ENCODE measurements around the gene RAB11A.
A peak's percentile ranks its signal among the peaks of the same experiment; 100 is the strongest.
"Not testable (repeated sequence)": the region's sequence is repeated elsewhere in the genome, so short reads cannot be mapped to it uniquely, and the experiment has no call there.

Gene RAB11A

DNA sequence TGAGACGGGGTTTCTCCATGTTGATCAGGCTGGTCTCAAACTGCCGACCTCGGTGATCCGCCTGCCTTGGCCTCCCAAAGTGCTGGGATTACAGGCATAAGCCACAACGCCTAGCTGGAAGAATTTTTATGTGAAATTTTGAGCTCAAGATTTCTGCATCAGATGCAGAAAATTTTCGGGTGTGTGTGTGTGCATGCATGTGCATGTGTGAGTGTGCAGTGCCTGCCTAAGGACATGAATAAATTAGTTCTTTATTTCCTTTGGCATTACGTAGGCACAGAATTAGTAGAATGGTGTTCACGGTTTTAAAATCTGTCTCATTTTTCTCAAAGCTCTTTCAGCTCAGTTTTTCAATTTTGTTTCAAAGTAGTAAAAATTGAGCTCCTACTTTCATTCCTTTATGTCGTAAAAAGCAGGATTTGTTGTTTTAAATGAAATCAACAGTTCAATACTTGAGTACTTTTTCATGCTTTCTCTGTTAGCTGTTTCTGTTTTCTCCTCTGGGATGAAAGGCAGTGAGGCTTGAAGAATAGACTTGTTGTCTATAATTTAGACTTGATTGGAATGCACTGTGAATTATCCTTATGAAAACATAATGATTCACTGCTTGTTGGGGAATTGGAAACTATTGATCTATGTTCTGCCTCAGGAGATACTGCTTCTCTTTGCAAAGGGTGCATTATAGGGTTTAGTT lies 23.3 kb upstream of the RAB11A start:
- DNase-seq: no peak

DNA sequence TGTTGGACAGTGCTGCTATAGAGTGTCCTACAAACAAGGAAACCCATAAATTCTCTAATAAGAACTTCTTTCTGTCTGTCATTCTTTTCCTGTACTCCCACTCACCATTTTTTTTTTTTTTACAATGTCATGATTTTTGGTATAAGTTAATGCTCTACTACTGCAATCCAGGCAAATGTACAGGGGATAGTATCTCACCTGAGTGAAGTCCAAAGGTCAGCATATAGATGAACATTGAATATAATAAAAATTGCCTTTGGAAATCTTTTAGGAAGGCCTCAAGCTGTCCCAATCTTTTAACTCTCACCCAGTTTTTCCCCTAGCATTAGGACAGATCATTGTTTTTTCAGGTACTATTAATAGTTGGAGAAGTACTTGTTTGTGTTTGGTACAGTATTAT lies 21.3 kb upstream of the RAB11A start:
- DNase-seq: no peak

DNA sequence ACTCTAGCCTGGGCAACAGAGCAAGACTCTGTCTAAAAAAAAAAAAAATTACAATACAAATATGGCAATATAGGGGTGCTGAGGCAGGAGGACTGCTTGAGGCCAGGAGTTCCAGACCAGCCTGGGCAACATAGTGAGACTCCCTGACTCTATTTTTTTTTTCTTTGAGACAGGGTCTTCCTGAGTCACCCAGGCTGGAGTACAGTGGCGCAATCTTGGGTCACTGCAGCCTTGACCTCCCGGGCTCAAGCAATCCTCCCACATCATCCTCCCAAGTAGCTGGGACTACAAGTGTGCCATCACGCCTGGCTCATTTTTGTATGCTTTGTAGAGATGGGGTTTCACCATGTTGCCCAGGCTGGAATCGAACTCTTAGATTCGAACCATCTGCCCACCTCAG lies 17.3 kb upstream of the RAB11A start:
- no peak for DNase-seq

DNA sequence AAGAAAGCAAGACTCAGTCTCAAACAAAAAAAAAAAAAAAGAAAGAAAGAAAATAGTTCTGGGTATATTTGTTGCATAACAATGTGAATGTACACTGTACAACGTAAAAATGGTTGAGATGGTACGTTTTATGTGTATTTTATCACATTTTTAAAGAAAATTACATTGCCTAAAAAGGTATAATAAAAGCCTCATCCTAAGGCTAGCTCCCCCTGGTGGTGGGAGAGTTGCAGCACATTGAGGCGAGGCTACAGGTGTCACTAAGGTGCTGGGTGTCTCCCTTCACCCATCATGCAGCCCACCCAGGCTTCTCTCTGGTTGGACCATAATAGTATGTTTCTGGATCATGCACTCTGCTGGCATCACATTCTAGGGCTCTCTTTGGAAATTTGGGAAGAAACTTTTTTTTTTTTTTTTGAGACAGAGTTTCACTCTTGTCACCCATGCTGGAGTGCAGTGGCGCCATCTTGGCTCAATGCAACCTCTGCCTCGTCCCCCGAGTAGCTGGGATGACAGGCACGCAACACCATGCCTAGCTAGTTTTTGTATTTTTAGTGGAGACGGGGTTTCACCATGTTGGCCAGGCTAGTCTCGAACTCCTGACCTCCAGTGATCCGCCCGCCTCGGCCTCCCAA lies 12.4 kb upstream of the RAB11A start:
- peak; percentile 15 for DNase-seq

DNA sequence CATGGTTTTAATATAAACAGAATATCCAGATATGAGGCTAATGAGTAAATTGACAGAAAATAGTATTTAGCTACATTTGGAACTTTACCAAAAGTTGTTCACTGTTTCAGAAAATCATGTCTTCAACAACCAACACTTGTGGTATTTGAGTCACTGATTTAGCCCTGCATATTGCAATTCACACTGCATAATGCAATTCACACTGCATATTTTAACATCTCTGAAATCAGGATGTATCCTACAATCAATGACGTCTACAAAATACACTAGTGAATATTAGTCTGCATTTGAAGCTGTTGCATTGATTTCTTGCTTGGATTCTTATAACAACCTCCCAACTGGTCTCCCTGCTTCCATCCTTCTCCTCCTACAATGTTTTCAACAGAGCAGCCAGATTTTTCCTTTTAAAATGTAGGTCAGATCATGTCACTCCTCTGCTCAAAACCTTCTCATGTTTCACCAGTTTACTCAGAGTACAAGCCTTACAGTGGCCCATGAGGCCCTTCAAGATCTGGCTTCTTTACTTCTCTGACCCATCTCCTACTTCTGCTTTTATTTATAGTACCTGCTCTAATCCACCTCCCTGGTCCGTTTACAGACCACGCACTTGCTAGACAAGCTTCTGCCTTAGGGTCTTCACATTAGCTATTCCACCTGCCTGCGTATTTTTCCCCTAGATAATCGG lies 11.4 kb upstream of the RAB11A start:
- DNase-seq: no peak

DNA sequence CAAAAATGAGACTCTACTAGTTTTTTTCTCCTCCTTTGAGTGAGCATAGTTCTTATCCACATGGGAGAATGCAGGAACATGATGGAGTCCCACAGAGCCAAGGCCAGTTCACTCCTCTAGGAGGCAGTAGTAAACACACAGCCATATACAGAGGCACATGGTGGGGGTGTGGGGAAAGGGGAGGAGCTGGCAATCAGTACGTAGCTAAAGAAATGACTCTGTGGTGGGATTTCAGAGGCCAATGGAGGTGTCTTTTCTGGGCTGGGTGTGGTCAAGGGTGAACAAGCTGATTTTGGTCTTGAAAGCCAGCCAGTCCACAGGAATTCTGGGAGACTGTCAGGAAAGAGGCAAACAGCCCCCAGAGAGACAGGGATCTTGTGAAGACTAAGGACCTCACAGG lies 6.6 kb upstream of the RAB11A start:
- no peak for DNase-seq

DNA sequence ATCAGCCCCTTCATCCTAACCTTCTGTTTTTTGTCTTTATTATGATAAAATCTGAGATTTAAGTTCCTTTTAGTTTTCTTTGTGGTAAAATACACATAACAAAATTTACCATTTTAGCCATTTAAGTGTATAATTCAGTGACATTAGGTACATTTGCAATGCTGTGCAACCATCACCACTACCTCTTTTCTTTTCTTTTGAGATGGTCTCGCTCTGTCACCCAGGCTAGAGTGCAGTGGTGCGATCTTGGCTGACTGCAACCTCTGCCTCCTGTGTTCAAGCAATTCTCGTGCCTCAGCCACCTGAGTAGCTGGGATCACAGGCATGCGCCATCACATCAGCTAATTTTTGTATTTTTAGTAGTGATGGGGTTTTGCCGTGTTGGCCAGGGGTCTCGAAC lies 6.2 kb upstream of the RAB11A start:
- DNase-seq: no peak

DNA sequence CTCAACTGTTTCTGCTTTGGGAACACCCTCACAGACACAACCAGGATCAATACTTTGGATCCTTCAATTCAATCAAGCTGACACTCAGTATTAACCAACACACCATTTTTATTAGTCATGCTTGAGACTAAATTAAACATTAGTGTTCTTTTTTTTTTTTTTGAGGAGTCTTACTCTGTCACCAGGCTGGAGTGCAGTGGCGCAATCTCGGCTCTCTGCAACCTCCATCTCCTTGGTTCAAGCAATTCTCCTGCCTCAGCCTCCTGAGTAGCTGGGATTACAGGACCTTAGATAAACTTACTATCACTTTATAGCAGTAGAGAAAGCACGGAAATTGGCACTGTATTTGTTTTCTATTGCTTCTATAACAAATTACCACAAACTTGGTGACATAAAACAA lies 2.0 kb upstream of the RAB11A start:
- no peak for DNase-seq

DNA sequence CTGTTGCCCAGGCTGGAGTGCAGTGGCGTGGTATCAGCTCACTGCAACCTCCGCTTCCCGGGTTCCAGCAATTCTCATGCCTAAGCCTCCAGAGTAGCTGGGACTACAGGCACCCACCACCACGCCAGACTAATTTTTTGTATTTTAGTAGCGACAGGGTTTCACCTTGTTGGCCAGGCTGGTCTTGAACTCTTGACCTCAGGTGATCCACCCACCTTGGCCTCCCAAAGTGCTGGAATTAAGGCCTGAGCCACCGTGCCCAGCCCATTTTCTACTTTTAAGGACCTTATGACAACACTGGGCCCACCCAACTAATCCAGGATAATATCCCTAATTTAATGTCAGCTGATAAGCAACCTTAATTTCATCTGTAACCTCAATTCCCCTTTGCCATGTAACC lies 1.4 kb upstream of the RAB11A start:
- DNase-seq: not testable (repeated sequence)

DNA sequence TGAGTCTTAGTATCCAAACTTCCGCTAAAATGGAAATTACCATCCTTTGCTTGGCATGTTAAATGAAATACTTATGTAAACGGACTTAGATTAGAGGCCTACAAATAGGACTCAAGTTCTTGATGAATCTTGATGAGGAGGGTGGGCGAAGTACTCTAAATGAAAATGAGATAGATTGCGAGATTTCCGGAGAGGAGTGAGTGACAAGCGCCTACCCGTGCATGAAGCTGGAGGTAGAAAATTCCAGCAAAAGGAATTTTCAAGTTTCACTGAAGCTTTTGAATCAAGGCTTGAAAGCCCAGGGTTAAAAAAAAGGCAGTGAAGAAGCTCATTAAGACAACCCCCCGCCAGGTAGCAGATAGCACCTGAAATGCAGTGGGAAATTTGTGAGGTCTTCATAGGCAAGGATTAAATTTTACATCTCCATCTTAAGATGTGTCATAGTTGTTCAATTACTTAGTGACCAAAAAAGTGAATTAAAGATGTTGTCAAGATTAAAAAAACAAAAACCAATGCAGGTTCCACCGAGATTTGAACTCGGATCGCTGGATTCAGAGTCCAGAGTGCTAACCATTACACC lies 655 bp upstream of the RAB11A start:
- no peak for DNase-seq

DNA sequence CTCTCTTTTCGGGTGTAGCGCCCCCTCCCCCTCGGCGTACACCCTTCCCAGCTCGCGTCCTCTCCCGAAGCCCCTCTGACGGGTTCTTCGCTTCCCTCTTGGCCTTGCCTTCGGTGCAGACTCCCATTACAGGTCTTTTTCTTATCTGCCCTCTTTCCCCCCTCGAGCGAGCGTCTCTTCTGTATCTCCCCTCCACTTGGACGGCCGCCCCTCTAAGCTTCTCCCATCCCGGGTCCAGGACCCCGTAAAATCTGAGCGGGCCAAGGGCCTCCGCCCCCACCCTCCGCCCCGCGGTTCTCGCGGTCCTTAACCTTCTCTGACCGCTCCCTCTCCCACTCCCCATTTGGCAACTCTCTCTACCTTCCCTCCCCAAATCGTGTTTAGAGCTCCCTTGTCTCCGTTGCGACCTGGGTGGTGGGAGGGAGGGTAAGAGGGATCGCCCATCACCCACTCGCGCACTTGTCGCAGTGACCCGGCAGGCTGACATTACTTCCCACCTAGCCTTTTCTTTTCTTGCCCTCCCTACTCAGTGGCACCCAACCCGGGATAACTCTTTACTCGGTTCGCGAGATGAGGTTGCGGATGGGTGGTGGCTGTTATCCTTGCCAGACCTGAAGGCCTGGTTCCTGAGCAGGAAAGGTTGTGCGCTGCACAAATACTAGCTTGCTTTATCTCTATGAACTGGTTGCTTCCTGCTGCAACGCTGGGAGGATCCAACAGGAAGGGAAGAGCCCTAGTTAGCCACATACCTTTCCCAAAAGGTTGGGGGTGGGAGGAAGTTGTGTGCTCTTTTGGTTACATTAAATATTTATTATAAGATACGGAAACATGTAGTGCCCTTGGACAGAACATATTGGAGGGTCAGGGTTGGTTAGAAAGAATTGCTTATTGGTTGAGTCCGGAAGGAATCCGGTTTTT lies 922 bp downstream of the RAB11A start:
- no peak for DNase-seq

DNA sequence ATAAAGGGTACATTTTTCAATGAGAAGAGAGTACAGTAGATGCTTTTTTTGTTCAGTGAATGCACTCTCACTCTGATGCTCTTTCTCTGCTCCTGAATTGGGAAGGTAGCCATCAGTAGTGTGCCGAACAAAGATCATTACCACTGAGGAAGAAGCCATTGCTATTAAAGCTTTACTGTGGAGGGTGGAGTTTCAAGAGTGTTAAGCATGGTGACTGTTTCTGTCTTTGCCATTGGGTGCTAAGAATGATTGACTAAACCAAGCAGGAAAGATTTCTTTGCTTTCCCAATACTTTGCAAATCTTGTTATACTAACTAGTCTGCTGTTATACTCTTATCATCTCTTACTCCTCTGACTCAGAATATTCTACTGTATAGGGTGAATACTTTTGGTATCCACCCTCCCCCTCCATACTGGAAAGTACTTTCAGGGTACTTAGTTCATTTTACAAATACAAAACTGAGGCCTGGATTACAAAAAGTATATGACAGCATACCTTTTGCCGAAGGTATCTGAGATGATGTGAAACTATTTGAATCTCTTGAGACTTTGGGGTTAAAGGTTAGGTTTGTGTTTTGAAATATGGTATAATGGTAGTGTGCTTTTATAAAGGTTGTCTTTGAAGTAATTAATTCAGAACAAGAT lies 1.7 kb downstream of the RAB11A start:
- DNase-seq: no peak

DNA sequence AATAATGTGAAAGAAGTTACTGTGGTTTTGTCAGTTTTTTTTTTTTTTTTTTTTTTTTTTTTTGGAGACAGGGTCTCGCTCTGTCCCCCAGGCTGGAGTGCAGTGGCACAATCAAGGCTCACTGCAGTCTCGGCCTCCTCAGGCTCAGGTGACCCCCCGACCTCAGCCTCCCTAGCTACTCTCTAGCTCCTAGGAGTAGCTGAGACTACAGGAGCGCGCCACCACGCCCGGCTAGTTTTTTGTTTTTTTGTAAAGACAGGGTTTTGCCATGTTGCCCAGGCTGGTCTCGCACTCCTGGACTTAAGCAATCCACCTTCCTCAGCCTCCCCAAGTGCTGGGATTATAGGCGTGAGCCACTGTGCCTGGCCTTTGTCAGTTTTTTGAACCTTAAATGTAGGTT lies 2.6 kb downstream of the RAB11A start:
- not testable (repeated sequence) for DNase-seq

DNA sequence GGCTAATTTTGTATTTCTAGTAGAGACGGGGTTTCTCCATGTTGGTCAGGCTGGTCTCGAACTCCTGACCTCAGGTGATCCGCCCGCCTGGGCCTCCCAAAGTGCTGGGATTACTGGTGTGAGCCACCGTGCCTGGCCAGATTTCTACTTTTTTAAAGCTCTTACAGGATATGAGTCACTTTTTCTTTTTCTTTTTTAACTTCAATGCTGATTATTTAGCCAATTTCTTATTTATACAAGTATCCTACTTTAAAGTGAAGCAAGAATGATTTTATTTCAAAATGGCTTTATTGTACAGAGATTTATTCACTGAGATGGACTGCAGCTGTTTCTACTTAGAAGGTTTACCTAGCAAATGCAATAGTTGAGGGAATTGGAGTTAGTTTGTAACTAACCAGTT lies 3.3 kb downstream of the RAB11A start:
- not testable (repeated sequence) for DNase-seq

DNA sequence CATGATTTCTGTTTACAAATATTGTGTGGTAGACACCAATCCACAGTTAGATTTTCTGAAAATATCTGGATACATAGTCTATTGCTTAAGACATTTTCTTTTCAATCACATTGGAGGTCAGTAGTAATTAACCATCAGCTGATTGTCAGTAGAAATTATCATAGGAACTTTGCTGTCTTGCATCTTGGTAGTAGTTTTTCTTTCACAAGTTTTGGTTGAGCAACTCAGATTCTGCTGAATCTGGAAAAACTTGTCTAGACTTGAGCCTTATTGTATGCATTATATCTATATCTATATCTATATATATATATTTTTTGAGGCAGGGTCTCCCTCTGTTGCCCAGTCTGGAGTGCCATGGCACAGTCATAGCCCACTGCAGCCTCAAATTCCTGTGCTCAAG lies 4.0 kb downstream of the RAB11A start:
- no peak for DNase-seq

DNA sequence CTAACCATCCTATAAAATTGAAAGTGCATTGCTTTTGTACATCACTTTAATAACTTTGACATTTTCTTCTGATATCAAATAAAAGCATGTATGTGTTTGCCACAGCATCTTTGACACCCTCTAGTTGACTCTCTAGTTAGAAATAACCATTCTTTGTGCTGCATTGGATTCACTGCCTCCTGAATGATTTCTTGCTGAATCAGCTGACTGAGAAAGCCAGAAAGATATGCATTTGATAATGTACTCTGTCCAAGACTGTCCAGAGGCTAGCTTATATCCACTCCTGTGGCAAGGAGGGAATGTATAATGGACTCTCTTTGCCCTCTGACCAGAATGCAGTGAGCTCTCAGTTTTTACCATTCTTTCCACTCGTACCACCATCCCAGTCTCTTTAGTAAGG lies 6.2 kb downstream of the RAB11A start:
- no peak for DNase-seq

DNA sequence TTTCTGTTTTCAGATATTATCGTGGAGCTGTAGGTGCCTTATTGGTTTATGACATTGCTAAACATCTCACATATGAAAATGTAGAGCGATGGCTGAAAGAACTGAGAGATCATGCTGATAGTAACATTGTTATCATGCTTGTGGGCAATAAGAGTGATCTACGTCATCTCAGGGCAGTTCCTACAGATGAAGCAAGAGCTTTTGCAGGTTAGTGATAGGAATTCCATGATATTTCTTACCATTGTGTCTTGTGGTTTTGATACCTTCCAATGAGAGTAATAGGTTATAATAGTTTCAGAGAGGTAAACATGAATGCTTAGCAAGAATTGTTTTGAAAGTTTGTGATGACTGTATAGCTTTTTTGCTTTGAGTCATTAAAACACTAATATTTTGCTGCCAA lies 8.5 kb downstream of the RAB11A start:
- DNase-seq: no peak

DNA sequence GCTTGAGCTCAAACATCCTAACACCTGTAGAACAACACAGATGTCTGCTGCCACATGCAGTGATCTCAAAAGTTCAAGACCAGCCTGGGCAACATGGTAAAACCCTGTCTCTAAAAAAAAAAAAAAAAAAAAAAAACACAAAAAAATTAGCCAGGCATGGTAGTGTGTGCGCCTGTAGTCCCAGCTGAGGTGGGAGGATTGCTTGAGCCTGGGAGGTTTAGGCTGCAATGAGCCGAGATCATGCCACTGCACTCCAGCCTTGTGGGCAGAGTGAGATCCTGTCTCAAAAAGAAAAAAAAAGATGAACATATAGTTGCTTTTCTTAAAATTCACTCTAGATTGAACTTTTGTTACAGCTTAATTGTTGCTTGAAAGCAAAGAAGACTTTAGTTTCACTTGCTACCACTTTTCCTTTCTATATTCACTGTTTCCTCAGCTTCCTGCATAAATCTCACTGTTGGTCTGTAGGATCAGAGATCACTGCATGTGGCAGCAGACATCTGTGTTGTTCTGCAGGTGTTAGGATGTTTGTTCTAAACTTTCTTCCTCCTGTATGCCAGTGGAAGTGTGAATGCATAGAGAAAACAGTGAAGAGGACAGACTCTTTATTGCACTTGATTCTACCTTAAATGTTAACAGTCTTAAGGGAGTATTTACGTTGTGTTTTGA lies 12.6 kb downstream of the RAB11A start:
- DNase-seq: no peak

DNA sequence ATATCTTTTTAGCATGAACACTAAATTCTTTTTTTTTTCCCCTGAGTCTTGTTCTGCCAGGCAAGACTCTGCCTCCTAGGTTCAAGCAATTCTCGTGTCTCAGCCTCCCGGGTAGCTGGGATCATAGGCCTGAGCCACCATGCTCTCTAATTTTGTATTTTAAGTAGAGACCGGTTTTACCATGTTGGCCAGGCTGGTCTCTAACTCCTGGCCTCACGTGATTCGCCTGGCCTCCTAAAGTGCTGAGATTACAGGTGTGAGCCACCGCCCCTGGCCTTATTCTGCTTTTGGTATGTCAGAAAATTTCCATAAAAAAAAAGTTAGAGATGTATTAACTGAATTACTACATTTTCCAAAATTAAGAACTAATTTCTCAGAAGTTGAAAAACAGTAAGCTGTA lies 14.3 kb downstream of the RAB11A start:
- no peak for DNase-seq

DNA sequence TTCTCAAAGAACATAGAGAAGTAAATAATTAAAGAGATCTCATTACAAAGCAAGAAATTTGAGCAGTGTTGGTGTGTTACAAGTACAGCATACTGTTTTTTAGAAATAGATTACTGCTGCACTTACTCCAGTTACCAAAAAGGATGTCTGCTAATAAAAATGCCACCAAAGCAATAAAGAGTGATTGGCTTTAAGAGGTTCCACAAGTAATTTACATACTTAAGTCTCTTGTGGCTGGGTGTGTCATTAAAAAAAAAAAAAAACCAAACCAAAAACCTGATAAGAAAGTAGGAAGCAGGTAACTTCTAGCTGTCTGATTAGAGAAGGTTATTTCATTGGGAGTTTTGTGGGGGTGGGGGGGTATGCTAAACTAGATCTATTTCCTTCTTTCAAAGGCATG lies 15.2 kb downstream of the RAB11A start:
- no peak for DNase-seq

DNA sequence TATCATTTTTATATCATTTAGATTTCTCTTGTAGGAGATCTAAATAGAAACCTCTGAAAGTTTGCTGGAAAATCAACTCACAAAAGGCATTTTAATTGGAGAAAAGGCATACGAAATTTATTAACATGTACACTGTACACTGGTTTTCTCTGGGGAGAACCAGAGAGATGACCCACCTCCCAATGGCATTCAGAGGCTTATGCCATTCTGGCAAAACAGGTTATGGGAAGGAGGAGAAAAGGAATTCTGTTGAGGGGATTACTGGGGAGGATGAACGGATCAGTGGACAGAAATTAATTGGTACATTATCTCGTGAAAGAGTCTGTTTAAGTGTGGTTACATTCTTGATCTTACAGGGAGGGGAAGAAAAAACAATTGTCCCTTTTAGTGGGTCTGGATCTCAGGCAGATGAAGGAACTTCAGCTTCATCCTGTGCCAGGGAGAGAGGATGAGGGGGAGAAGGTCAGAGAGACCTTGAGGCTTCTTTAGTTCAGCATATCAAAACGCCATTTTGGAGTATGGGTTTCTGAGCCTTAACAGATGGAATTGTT lies 16.5 kb downstream of the RAB11A start:
- DNase-seq: no peak

DNA sequence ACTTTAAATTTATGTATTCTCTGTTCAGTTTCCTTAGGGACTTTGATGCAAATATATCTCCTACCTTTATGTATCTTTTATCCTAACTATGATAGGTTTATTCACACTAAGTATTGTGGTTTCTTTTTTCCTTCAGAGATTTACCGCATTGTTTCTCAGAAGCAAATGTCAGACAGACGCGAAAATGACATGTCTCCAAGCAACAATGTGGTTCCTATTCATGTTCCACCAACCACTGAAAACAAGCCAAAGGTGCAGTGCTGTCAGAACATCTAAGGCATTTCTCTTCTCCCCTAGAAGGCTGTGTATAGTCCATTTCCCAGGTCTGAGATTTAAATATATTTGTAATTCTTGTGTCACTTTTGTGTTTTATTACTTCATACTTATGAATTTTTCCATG lies 18.3 kb downstream of the RAB11A start:
- DNase-seq: no peak

Data from midbrain (tissue), 1 donor.